EH (cell line): ENCODE data around the gene IER5.
"Not testable (repeated sequence)": the region's sequence is repeated elsewhere in the genome, so short reads cannot be mapped to it uniquely, and the experiment has no call there.

Experiments used
- DNase-seq: peaks from one replicate; pipeline ENCODE4 v3.0.0-alpha.2; 2015; ENCODE audit warnings: low read depth

Gene IER5

DNA sequence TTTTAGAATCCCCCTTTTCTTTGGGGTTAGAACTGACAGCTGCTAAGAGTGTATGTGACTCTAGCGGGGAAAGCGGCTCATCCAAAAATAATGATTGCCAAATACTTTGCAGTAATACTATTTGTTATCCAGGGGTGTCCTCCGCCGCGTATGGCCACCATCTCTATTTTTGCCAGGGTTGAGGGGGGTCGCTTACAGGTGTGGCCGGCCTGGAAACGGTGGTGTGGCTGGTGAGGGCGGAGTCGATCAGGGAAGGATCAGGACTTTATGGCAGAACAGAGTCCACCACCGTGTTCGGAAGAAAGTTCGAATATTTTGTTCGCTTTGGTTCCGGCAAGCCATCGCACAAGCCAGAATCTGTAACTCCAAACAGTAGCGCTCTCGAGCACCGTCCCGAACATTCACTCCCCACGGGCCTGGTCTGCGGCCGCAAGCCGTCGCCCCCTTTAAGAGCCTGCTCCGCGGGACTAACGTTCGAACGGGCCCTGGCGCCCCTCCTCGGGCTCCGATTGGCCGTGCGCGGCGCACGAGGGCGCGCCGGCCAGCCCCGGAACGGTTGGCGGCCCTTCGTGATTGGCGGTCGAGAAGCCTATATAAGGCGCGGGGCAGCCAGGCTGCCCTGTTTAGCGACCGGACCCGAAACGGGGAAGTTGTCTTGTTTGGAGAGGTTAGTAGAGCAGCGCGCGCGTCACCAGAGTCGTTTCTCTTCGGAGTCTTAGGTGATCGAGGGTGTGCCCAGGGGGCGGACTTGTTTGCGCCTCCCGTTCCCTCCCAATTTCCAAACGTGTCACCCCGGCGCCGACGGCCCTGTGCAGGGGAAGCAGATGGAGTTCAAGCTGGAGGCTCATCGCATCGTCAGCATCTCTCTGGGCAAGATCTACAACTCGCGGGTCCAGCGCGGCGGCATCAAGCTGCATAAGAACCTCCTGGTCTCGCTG, at the start of gene IER5:
Gene IER5, plus strand, starts transcription at position 622 of the 938 bp plus-strand sequence. Its CDS starts 203 bp downstream, at position 825.
- peak; percentile 97 for DNase-seq

DNA sequence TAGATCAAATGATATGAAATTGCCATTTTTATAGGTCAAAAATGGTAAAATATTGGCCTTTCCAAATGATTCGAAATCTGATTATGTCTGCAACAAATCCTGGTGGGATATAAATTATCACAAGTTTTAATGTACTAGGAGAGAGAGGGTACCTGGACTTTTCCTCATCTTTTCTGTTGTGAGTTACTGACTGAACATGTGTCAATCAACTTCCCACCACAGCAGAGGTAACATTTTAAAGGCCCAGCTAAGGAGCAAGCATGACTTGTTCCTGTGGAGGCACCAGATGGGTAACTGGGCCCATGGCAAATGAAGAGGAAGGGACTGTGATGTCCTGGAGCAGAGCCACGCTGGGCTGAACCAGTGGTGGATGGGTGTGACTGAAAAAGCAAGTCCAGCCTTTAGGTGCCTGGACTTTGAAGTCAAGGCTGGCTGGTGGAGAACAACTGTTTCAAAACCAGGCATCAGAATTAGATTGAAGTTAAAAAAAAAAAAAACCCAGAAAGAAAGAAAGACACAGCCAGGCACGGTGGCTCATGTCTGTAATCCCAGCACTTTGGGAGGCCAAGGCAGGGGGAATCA, 48.1 kb upstream of the IER5 start:
- DNase-seq, result no peak

DNA sequence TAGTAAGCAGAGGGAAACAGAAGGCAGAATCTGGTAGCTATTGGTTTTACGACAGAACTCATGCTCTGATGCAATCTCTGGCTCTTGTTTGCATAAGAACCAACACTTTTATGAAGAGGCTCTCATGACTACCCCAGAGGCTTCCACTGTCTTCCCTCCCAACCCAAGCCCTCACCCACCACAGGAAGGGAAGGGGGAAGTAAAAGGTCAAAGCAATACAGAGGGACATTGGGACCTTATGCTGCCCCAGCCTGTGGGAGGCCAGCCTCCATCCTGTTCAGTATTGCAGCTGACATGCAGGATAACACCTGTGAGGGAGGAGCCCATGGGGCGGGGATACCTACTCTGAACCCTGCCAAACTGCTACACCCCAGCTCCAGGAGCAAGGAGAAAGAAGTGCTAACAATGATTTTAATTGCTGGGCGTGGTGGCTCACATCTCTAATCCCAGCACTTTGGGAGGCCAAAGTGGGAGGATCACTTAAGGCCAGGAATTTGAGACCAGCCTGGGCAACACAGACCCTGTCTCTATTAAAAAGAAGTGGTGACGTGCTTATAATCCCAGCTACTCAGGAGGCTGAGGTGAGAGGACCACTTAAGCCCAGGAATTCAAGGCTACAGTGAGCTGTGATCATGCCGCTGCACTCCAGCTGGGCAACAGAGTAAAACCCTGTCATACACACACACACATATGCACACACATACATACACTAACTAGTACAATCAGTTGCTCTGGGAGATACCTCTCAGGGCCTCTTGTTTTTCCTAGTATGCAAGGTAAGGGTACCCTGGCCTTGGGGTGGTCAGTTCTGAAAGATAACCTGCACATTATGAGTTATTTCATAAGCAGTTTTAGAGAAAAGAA, 45.2 kb upstream of the IER5 start:
- DNase-seq, result peak; percentile 58

DNA sequence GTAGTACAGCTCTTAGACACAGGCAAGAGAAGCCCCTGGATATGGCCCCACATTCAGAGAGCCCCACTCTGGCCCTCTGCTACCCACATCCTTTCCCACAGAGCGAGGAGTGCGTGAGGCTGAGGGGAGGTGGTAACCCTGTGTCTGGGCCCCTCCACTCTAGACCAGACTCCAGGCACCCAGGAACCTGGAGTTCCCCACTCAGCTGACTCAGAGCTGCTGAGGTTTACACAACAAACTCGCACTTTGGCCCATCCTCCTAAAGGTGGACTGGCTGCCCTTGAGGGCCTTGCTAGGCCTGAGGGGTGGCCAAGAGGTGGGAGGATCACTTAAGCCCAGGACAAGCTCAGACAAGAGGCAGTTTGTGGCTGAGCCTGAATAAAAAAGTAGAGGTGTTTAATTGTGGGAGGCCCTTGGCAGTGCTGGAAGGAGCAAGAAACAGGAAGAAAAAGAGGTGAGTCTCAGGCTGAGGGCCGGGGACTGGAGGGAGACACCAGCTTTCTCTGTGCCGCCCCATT, 44.0 kb upstream of the IER5 start:
- DNase-seq, result no peak

DNA sequence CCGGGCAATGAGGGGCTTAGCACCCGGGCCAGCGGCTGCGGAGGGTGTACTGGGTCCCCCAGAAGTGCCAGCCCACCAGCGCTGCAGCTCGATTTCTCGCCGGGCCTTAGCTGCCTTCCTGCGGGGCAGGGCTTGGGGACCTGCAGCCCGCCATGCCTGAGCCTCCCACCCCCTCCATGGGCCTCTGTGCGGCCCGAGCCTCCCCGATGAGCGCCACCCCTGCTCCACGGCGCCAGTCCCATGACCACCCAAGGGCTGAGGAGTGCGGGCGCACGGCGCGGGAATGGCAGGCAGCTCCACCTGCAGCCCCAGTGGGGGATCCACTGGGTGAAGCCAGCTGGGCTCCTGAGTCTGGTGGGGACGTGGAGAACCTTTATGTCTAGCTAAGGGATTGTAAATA, 42.6 kb upstream of the IER5 start:
- not testable (repeated sequence) for DNase-seq

DNA sequence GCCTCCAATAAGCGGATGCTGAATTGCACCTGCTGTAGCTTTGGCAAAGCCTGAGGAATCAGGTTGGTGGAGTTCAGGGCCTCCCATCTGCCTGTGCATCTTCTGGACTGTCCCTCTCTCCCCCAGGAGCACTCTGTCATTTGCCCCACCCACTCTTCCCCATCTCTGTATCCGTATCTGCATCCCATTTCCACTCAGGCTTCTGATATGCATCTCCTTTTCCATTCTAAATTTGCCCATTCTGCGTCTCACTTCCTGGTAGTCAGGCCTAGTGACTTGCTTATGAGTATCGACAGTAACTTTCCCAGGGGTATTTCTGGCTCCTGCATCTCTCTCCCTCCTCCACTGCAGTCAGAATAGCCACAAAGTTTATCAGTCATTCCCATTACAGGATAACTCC, 39.1 kb upstream of the IER5 start:
- no peak for DNase-seq

DNA sequence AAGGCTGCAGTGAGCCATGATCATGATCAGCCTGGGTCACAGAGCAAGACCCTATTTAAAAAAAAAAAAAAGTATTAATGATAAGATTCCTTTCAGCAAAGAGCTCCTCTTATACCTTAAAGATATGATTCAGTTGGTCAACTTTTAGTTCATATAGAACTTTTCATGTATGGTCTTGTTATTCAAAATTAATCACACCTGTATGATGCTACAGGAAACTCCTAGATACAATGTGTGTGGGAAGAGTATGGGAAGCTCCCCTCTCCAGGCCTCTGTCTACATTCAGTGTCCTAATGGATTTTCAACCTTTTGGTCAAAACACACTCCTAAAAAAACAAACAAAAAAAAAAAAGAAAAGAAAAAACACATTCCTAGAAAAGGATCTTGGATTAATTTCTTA, 37.6 kb upstream of the IER5 start:
- no peak for DNase-seq

DNA sequence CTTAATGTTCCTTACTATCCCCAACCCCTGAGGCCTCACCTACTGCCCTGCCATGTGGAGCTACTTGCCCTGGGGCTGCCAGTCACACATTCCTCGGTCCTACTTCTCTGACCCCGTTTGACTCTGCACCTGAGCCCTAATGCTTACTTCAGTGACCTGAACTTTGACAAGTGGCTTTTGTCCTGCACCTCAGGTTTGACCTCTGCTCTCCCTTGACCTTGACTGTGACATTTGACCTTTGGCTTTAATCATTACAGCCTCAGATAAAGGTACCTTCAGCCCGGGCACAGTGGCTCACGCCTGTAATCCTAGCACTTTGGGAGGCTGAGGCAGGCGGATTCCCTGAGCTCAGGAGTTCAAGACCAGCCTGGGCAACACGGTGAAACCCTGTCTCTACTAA, 31.9 kb upstream of the IER5 start:
- no peak for DNase-seq

DNA sequence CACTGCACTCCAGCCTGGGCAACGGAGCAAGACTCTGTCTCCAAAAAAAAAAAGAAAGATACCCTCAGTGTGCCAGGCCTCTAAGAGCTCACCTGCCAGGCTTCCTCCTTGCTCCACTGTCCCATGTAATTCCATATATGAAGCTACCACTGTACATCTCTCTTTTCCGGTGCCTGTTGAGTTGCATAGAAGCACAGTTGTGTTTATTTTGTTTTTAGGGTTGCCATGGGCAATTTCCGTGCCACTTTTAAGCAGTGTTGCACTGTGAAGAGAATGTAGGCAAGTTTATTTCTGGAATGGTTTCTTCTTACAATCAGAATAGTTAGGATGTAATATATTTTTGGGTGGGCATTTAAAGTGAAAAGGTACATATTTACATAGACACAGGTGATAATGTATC, 31.4 kb upstream of the IER5 start:
- DNase-seq, result no peak

DNA sequence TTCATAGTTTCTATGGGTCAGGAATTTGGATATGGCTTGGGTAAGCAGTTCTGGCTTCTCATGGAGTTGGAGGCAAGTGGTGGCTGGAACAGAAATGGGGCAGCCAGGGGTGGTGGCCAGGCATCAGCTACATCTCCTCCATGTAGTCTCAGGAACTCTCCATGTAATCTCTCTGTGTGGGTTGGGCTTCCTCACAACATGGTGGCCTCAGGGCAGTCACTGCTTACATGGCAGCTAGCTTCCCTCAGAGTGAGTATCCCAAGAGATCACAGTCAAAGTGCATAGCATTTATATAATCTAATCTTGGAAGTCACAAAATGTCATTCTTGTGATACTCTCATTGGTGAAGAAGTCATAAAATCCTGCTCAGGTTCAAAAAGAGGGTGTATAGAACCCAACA, 29.1 kb upstream of the IER5 start:
- no peak for DNase-seq

DNA sequence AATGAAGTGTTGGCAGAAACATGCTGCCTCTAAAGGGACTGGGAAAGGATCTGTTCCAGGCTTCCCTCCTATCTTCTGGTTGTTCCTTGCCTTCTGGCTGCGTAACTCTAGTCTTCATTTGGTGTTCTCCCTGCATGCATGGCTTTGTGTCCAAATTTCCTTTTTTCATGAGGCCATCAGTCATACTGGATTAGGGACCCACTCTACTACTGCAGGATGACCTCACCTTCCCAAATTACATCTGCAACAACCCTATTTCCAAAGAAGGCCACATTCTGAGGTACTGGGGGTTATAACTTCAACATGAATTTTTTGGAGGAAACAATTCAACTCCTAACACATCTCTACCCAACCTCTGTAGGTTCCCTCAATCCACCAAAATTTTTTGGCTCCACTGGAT, 28.4 kb upstream of the IER5 start:
- DNase-seq, result no peak

DNA sequence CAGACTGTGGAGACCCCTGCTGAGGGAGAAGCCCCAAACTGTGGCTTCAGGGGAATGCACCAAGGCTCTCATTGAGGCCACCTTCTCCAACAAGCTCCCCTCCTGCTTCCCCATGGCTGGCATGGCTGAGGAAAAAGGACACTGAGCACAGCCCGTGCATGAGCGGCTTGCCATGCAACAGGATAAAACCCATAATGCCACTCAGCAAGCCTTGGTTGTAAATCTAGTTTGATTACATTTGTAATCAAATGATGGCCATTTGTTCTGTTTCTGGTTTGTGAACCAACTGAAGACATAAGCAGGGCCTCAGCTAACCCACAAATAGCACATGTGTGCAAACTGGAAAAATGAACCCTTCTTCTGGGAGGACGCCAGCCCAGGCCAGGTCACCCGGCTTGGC, 27.6 kb upstream of the IER5 start:
- DNase-seq, result not testable (repeated sequence)

DNA sequence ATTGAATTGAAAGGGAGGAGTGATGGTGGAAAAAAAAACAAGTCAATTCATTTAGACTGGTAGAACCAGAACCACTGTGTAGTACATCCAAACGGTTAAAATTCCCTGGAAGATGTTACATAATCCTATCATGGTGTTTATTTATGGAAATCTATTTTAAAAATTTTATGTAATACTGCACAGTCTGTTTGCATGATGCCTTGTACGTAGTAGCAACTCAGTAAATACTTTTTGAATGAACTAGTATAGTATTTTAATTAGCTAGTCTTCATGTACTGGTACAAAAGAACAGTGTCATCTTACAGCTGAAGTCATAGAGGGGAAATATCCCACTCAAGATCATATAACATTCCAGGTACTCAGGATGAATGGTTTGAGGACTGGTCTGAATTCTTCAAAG, 27.0 kb upstream of the IER5 start:
- DNase-seq, result peak; percentile 39

DNA sequence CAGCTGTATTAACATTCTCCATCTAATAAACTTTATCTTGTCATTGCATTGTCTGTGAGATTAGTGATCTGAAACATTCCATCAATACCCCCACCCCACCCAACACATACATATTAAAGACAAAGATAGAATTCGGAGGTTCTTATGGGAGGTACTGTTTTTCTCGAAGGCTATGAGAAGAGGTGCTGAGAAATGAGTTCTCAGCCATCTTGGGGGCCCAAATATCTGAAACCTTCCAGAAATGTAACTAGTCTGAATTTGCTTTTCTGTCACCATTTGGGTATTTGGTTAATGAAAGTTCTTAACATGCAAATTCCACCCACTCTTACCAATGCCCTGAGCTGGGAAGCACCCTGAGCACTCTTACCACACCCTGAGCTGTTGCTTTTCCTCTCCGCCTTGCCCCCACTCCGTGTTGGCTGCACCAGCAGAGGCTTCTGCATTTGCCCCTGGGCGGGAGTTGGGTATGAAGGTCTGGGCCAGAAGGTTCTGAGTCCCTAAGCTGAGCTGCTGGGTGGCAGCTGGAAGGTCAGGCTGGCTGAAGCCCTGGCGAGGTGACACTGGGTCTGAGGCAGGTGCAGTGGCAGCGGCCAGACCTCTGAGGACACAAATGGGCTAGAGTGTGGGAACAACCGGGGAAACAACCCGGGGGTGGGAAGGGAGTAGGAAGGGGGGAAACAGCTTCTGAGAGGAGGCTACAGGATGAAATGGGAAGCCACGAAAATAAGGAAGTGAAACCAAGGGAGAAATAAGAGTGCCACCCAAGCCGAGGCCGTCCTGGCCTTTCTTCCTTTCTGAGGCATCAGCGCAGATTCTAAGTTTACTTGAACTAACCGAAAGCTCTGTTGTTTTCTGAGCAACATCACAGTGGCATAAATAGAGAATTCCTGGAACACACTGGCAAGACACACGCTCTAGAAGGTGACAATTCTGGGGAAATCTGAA, 26.3 kb upstream of the IER5 start:
- DNase-seq, result no peak

DNA sequence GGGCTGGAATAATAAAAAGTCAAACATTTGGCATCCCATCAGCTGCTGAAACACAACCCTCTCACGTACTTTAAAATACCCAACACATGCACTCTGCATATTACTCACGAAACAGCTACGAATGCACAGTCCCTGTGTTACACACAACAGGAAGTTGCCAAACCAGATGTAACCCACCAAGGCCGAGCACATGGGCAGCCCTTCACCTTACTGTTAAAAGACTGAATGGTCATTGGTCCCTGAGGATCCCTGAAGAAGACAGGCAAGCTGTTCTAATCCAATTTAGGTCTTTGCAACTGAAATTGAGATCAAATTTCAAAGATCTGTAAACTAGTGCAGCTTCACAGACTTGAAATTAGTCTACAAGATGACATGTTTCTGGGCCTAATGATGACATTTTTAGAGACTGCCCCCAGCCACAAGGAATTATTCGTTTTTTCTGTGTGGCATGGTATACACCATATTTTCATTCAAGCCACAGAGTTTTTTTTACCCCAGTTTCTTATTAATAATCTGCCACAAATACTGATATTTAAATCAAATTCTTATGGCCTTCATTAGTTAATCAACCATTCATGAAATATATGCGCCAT, 25.6 kb upstream of the IER5 start:
- peak; percentile 81 for DNase-seq

DNA sequence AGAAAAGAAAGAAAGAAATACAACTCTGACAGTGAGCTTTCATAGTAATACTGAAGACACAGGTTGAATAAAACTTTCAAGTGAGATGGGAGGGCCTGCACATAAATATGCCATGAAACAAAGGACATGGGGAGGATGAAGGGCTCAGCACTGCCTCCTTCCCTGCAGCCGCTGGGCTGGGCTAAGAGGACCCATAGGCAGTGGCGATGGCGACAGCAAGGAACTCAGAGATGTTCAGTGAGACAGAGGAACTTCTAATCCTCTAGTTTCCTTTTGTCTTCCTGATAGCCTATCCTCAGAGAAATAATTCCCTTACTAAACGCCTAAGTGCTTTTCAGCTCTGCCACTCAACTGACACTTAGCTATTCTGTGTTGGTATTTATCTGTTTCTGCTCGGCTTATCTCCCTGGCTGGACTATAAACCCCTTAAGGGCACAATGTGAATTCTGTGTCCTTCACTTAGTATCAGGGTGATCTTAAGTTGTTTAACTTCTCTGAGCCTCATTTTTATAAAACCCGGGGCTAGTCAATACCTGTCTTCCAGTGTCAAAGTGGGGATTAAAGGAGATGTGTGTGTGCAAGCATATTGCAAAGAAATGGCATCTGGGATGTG, 24.4 kb upstream of the IER5 start:
- no peak for DNase-seq

DNA sequence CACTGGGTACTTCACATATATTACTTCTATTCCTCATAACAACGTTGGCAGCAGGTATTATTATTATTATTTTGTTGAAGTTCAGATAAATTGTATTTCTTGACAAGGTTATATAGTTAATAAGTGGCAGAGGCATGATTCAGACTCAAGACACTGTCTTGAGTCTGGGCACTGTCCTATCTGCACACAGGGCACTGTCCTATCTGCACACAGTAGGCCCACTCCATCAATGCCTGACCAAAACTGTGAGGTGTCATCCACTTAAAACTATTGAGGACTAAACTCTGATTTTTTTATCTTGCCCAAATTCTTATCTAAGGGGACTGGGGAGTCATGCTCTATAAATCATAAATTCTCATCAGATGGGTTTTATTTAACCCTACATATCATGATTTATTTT, 23.8 kb upstream of the IER5 start:
- no peak for DNase-seq

DNA sequence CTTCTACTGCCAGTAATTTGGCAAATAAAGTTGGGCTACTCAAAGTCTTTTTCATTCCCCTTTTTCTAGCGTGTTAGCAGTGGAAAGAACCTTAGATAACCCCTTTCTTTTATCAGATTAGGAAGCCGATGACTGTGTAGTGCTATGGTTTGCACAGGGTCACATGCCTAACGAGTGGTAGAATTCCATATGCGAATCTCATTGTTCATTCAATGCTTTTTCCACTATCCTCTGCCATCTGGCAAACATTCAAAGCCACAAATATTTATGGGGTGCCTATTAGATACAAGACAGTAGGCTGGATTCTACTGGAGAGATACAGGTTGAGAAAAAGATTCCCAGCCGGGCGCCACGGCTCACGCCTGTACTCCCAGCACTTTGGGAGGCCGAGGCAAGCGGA, 14.9 kb upstream of the IER5 start:
- peak; percentile 98 for DNase-seq

DNA sequence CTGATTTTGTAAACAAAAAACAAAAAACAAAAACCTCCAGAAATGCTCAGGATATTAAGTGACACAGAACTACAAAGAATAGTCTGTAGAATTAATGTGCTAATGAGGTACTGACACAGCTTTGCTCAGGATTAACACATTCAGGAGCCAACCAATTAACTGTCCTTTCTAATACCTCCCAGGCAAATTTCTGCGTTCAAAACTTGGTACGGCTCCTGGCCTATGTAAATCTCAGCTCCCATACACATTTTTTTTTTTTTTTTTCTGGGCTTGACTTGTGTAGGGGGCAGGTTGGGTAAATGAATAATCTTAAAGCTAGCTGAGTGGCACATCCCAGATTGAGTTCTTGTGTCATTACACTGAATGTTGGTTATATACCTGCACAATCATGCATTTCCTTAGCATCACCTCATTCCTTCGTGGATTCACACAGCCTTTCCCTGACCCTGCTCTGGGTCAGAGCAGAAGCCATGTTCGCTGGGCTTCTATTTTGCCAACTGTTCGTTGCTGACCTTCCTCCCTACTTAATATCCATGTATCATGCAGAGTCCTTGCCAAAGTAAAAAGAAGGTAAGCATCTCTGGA, 12.6 kb upstream of the IER5 start:
- no peak for DNase-seq

DNA sequence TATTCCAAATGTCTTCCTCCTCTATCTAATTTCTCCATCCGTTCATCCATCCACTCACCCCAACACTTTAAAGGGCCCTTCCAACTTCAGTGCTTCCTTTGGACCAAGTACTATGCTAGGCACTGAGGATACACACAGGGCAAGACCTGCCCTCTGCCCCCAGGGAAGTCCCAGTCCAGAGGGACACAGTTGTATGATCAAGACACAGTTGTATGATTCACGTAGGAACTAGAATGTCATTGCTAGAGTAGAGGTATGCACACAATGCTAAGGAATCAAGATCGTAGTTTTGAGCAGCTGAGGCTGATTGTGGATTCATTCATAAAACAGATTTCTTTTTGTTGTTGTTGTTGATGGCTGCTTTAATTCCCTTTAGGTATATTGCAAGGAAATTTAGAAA, 11.6 kb upstream of the IER5 start:
- DNase-seq, result no peak
